ENCODE data around the gene ATM. TPM values are rescaled to one million over a fixed set of nuclear protein-coding genes. Genes with fewer than 3 reads are reported as not detected.

ATM gene
- total RNA-seq, 1 donor from 2014 or later: 51.2 TPM

GRCh38 chr11:108221371-108221770 is 1.5 kb upstream of the ATM start:
- H3K4me2 ChIP-seq (ENCODE audit: low read length): peak overlapping the region; percentile 93
- H3K4me3 Mint-ChIP-seq (ENCODE audit: unreplicated experiment): no peak overlapping the region
- FAIRE-seq (no peak), DNase-seq (ENCODE audit: low read depth) (peak; percentile 69)
- no peaks in the 10 kb centered on the region for H3K36me3 ChIP-seq (ENCODE audit: insufficient read depth, low read length)
- no peaks in the 10 kb centered on the region for H3K9me3 ChIP-seq (ENCODE audit: insufficient read depth, low read depth, low read length)
- H3K36me3 Mint-ChIP-seq (ENCODE audit: low read depth, unreplicated experiment): peaks cover 3% of the 10 kb centered on the region
- H3K9ac ChIP-seq (ENCODE audit: low read length): peak overlapping the region; percentile 98
- H2AFZ ChIP-seq (ENCODE audit: low read depth, low read length): peak overlapping the region; percentile 33
- peak overlapping the region; percentile 100 for H3K4me3 ChIP-seq (ENCODE audit: insufficient read depth, low read depth, low read length)
- H4K20me1 ChIP-seq (ENCODE audit: insufficient read depth, low read length): peaks cover 8% of the 10 kb centered on the region
- no peaks in the 10 kb centered on the region for H3K27me3 ChIP-seq (ENCODE audit: insufficient read depth, low read length)
- H3K27ac Mint-ChIP-seq (ENCODE audit: unreplicated experiment): peak overlapping the region; percentile 95
- H3K9me3 Mint-ChIP-seq (ENCODE audit: unreplicated experiment): peaks cover 1% of the 10 kb centered on the region
- peaks cover 22% of the 10 kb centered on the region for H3K4me1 Mint-ChIP-seq (ENCODE audit: low read depth, unreplicated experiment)
- TF ChIP-seq CTCF (IDR thresholded peaks at IDR 0.05; ENCODE audit: insufficient read depth, low read depth, low read length): no peak
- no peak for TF ChIP-seq EZH2 (IDR thresholded peaks at IDR 0.05; ENCODE audit: insufficient read depth, low read length)
- no peaks in the 10 kb centered on the region for H3K27me3 Mint-ChIP-seq (ENCODE audit: low read depth, unreplicated experiment)
- H3K79me2 ChIP-seq (ENCODE audit: insufficient read depth, low read length): peaks cover 89% of the 10 kb centered on the region
- H3K27ac ChIP-seq (ENCODE audit: low read depth, low read length): peak overlapping the region; percentile 98
- peaks cover 16% of the 10 kb centered on the region for H3K4me1 ChIP-seq (ENCODE audit: insufficient read depth, low read length)

- H3K27me3 ChIP-seq (ENCODE audit: insufficient read depth, low read length): no peaks in the 10 kb centered on the region
- H3K4me1 ChIP-seq (ENCODE audit: insufficient read depth, low read length): peaks cover 16% of the 10 kb centered on the region
- peak overlapping the region; percentile 98 for H3K9ac ChIP-seq (ENCODE audit: low read length)
- H3K79me2 ChIP-seq (ENCODE audit: insufficient read depth, low read length): peaks cover 88% of the 10 kb centered on the region
- peak overlapping the region; percentile 100 for H3K4me3 ChIP-seq (ENCODE audit: insufficient read depth, low read depth, low read length)
- FAIRE-seq: no peak
- Mint-ChIP-seq H3K9me3 (ENCODE audit: unreplicated experiment) (no peaks in the 10 kb centered on the region), H3K27ac (ENCODE audit: unreplicated experiment) (peak overlapping the region; percentile 95), H3K27me3 (ENCODE audit: low read depth, unreplicated experiment) (no peaks in the 10 kb centered on the region), H3K36me3 (ENCODE audit: low read depth, unreplicated experiment) (peaks cover 3% of the 10 kb centered on the region), H3K4me1 (ENCODE audit: low read depth, unreplicated experiment) (peaks cover 20% of the 10 kb centered on the region), H3K4me3 (ENCODE audit: unreplicated experiment) (no peak overlapping the region)
- no peaks in the 10 kb centered on the region for H3K9me3 ChIP-seq (ENCODE audit: insufficient read depth, low read depth, low read length)
- peak overlapping the region; percentile 98 for H3K27ac ChIP-seq (ENCODE audit: low read depth, low read length)
- no peak for DNase-seq (ENCODE audit: low read depth)
- TF ChIP-seq EZH2 (IDR thresholded peaks at IDR 0.05; ENCODE audit: insufficient read depth, low read length) (no peak), CTCF (IDR thresholded peaks at IDR 0.05; ENCODE audit: insufficient read depth, low read depth, low read length) (no peak)
- no peaks in the 10 kb centered on the region for H3K36me3 ChIP-seq (ENCODE audit: insufficient read depth, low read length)
- peak overlapping the region; percentile 93 for H3K4me2 ChIP-seq (ENCODE audit: low read length)
- peaks cover 5% of the 10 kb centered on the region for H4K20me1 ChIP-seq (ENCODE audit: insufficient read depth, low read length)
- peak overlapping the region; percentile 93 for H2AFZ ChIP-seq (ENCODE audit: low read depth, low read length)
Measured at GRCh38 chr11:108221911-108222573, 825 bp upstream of the ATM start.
